B cell (primary cell): ENCODE data around the gene FZR1. TPM values are rescaled to one million over a fixed set of nuclear protein-coding genes. Genes with fewer than 3 reads are reported as not detected.
A peak's percentile ranks its signal among the peaks of the same experiment; 100 is the strongest.

Experiments
- ATAC-seq: fragments of 200-7000 bp; cut with Tn5 transposase; one replicate; pipeline ENCODE4 v1.10.0; 2021; ENCODE audit warnings: low read depth, mild to moderate bottlenecking, moderate number of reproducible peaks, moderate library complexity
- CTCF ChIA-PET: fragments of 350-600 bp; sonication (Branson Sonifier 250); formaldehyde crosslinking; loops from one replicate; lab custom pipeline; 2021; ENCODE audit warnings: antibody characterized with exemption, inconsistent platforms; lab: Charles Lee
- POLR2A ChIA-PET: fragments of 350-600 bp; sonication (Branson Sonifier 250); formaldehyde crosslinking; loops from one replicate; lab custom pipeline; 2021; ENCODE audit warnings: antibody characterized with exemption; lab: Charles Lee
- DNase-seq: peaks from one replicate; pipeline ENCODE4 v3.0.0; 2013
- H2AFZ ChIP-seq: 2 replicates; pipeline ENCODE4 v1.6.1; 2012; ENCODE audit warnings: mild to moderate bottlenecking, low read depth, low read length; ENCODE audit not compliant: insufficient read depth, poor library complexity, severe bottlenecking
- H3K27ac ChIP-seq, 2 donors: 1 replicate in 1 of 2; 2 replicates in 1 of 2; pipeline ENCODE4 v1.5.1; 2012 to 2013; ENCODE audit warnings: low read length in 2 of 2, mild to moderate bottlenecking in 2 of 2, moderate library complexity in 1 of 2
- H3K27me3 ChIP-seq, 4 experiments: fragments of 200-600 bp in 1 of 4; sonication (generic) in 1 of 4; replicated peaks in 1 of 4; 1 replicate in 2 of 4; 2 replicates in 2 of 4; pipeline versions ENCODE4 v1.6.1 to v1.7.0; 2013 to 2016; ENCODE audit warnings: low read length in 3 of 4, mild to moderate bottlenecking in 2 of 4, mixed read lengths in 1 of 4, moderate library complexity in 1 of 4; ENCODE audit not compliant: insufficient read depth in 4 of 4, control insufficient read depth in 3 of 4; ENCODE audit errors: control extremely low read depth in 1 of 4
- H3K36me3 ChIP-seq, 2 experiments: replicated peaks in 1 of 2; 1 replicate in 1 of 2; 2 replicates in 1 of 2; pipeline versions ENCODE4 v1.6.1 to v1.7.1; 2013; ENCODE audit warnings: low read length in 1 of 2; ENCODE audit not compliant: insufficient read depth in 2 of 2, control insufficient read depth in 1 of 2; ENCODE audit errors: control extremely low read depth in 1 of 2, extremely low read depth in 1 of 2
- H3K4me1 ChIP-seq, 2 donors: fragments of 200-600 bp in 1 of 2; sonication (generic) in 1 of 2; 1 replicate in 1 of 2; 2 replicates in 1 of 2; pipeline versions ENCODE4 v1.5.1 to v1.6.1; 2013 to 2017; ENCODE audit warnings: low read length in 2 of 2; ENCODE audit not compliant: control insufficient read depth in 2 of 2, insufficient read depth in 2 of 2
- H3K4me2 ChIP-seq: replicated peaks from 2 replicates; pipeline ENCODE3; 2012; ENCODE audit warnings: mild to moderate bottlenecking, low read depth, low read length; ENCODE audit not compliant: poor library complexity, severe bottlenecking
- H3K4me3 ChIP-seq, 5 experiments: fragments of 200-600 bp in 1 of 5; sonication (generic) in 1 of 5; 1 replicate in 3 of 5; 2 replicates in 2 of 5; pipeline versions ENCODE4 v1.5.1 to v1.7.0; 2011 to 2016; ENCODE audit warnings: low read length in 4 of 5, mild to moderate bottlenecking in 4 of 5, low read depth in 2 of 5, control low read depth in 1 of 5, moderate library complexity in 1 of 5; ENCODE audit not compliant: insufficient read depth in 1 of 5; ENCODE audit errors: control extremely low read depth in 1 of 5, extremely low read depth in 1 of 5
- H3K79me2 ChIP-seq: fragments of 200-600 bp; sonication (generic); one replicate; pipeline ENCODE4 v1.6.0; 2016; ENCODE audit warnings: low read length; ENCODE audit not compliant: control insufficient read depth, insufficient read depth
- H3K9ac ChIP-seq: fragments of 200-600 bp; sonication (generic); 2 replicates; pipeline ENCODE4 v1.6.1; 2017; ENCODE audit warnings: mild to moderate bottlenecking, low read length, moderate library complexity
- H3K9me3 ChIP-seq, 3 donors: one replicate each; pipeline versions ENCODE4 v1.6.1 to v1.7.1; 2013; ENCODE audit warnings: low read length in 2 of 3; ENCODE audit not compliant: control insufficient read depth in 2 of 3, insufficient read depth in 1 of 3; ENCODE audit errors: control extremely low read depth in 1 of 3
- H4K20me1 ChIP-seq: 2 replicates; pipeline ENCODE4 v1.6.0; 2012; ENCODE audit warnings: mild to moderate bottlenecking, low read length; ENCODE audit not compliant: insufficient read depth, control insufficient read depth, poor library complexity, severe bottlenecking
- H3K27ac Mint-ChIP-seq: one replicate; pipeline ENCODE4 v1.8.0; 2021; ENCODE audit warnings: mixed read lengths
- H3K27me3 Mint-ChIP-seq: one replicate; pipeline ENCODE4 v1.8.0; 2021; ENCODE audit warnings: mixed read lengths
- H3K4me1 Mint-ChIP-seq: one replicate; pipeline ENCODE4 v1.8.0; 2021; ENCODE audit warnings: mixed read lengths
- H3K4me3 Mint-ChIP-seq: one replicate; pipeline ENCODE4 v1.8.0; 2021; ENCODE audit warnings: mixed read lengths
- H3K9me3 Mint-ChIP-seq: one replicate; pipeline ENCODE4 v1.8.0; 2022; ENCODE audit warnings: mixed read lengths; ENCODE audit not compliant: insufficient read depth
- CTCF ChIP-seq: fragments of 200-600 bp; IDR thresholded peaks from one replicate; pipeline ENCODE4 v1.8.0; 2022; ENCODE audit warnings: antibody characterized with exemption, mild to moderate bottlenecking
- EZH2 ChIP-seq: IDR thresholded peaks from 2 replicates; pipeline ENCODE4 v1.6.1; 2012; ENCODE audit warnings: borderline replicate concordance, low read depth, mild to moderate bottlenecking, moderate library complexity, low read length; ENCODE audit not compliant: insufficient read depth, poor library complexity, severe bottlenecking
- WGBS: methylation state at CpG from one replicate; pipeline ENCODE4 v1.1.5; 2013; ENCODE audit warnings: missing lambda C conversion rate; ENCODE audit not compliant: insufficient coverage; 5-methylcytosine and 5-hydroxymethylcytosine counted together
- intact Hi-C: fragments of 100-400 bp; cut with micrococcal nuclease; formaldehyde crosslinking; loops from one replicate; pipeline ENCODE4 v1.10.0; 2022
- polyA plus RNA-seq: library from polyadenylated mRNA; depleted of rRNA; stranded (reverse); fragments of >200 nt; gene quantifications from 2 replicates; pipeline ENCODE4 v1.2.3, GENCODE V29; 2012
- total RNA-seq, 2 donors: library from RNA; stranded (reverse); fragments of 120-200 nt in 1 of 2; gene quantifications; 1 replicate in 1 of 2; 2 replicates in 1 of 2; pipeline versions ENCODE4 v1.2.3 to v1.2.4, GENCODE V29; 2013 to 2022

The FZR1 gene
- total and polyA plus RNA-seq, 2 donors (not counting 1 experiment from before 2014, with no cell fraction given), result 83.5 to 96.1 TPM

- Histone ChIP-seq H3K36me3 (no peaks in the 10 kb centered on the region), H2AFZ (peak within 1 kb of the TSS; percentile 80), H3K4me1 (peaks cover 8 to 12% of the 10 kb centered on the region in 2 donors), H3K4me2 (peak within 1 kb of the TSS; percentile 94), H3K9ac (peak within 1 kb of the TSS; percentile 59), H3K4me3 (peak within 1 kb of the TSS in 4 of 5 experiments; percentile 37 to 51 (median 42)), H3K9me3 (peaks cover 0 to 13% (median 0%) of the 10 kb centered on the region in 3 donors), H3K27me3 (peaks cover 0 to 13% (median 6%) of the 10 kb centered on the region in 4 experiments), H4K20me1 (no peaks in the 10 kb centered on the region), H3K79me2 (no peaks in the 10 kb centered on the region), H3K27ac (no peak within 1 kb of the TSS)
- TF ChIP-seq CTCF (no peak), EZH2 (no peak)
- Mint-ChIP-seq H3K9me3 (no peaks in the 10 kb centered on the region), H3K4me1 (no peaks in the 10 kb centered on the region), H3K27me3 (no peaks in the 10 kb centered on the region), H3K4me3 (peak within 1 kb of the TSS; percentile 66), H3K27ac (no peak within 1 kb of the TSS)
- intact Hi-C loops, result loop anchor here (1.0 to 5.0 kb wide), 2 partner anchors 33 to 122 kb away; partner anchors contain the start of gene TJP3
- POLR2A ChIA-PET, result no interaction called here
- ATAC-seq, result no peak
- no peak for DNase-seq
- CTCF ChIA-PET, result interaction anchor here (1.3 to 2.2 kb wide), 6 partner anchors 19 to 121 kb away, joined by 3 to 12 read pairs (median 6); partner anchors contain the start of gene MFSD12
- WGBS, result 3% methylated on average over 82 of the region's 84 CpGs
Observed at GRCh38 chr19:3585301-3586126, 79.4 kb downstream of the FZR1 start, which contains the start of gene GIPC3. GIPC3 (plus strand) TSS chr19:3585478; CDS start chr19:3585598, 120 bp downstream.
